Natural killer cell (primary cell): ENCODE results near the gene HECTD4. TPM values are rescaled to one million over a fixed set of nuclear protein-coding genes. Genes with fewer than 3 reads are reported as not detected.

ENCODE experiments used
- ATAC-seq, 3 donors: fragments of 150-1000 bp in 2 of 3; fragments of 200-7000 bp in 1 of 3; cut with Tn5 transposase; 1 replicate in 1 of 3; 2 replicates in 2 of 3; pipeline ENCODE4 v1.10.0; 2021; ENCODE audit warnings: mild to moderate bottlenecking in 2 of 3, moderate library complexity in 2 of 3
- DNase-seq, 2 donors: peaks; one replicate each; pipeline versions ENCODE4 v3.0.0 to v3.0.0-alpha.2; 2013 to 2021; ENCODE audit warnings: mixed read lengths in 1 of 2
- H3K27ac ChIP-seq: one replicate; pipeline ENCODE4 v1.5.1; 2013; ENCODE audit warnings: mild to moderate bottlenecking, low read length
- H3K27me3 ChIP-seq: one replicate; pipeline ENCODE4 v1.6.1; 2013; ENCODE audit warnings: low read length; ENCODE audit not compliant: control insufficient read depth, insufficient read depth
- H3K36me3 ChIP-seq: one replicate; pipeline ENCODE4 v1.6.1; 2013; ENCODE audit warnings: low read length; ENCODE audit not compliant: control insufficient read depth, insufficient read depth
- H3K4me1 ChIP-seq: one replicate; pipeline ENCODE4 v1.6.1; 2013; ENCODE audit warnings: low read length; ENCODE audit not compliant: control insufficient read depth, insufficient read depth
- H3K4me3 ChIP-seq: one replicate; pipeline ENCODE4 v1.5.1; 2013; ENCODE audit warnings: low read length
- H3K9me3 ChIP-seq: one replicate; pipeline ENCODE4 v1.6.1; 2013; ENCODE audit warnings: low read length; ENCODE audit not compliant: control insufficient read depth, insufficient read depth
- H3K27ac Mint-ChIP-seq, 2 donors: one replicate each; pipeline ENCODE4 v1.8.0; 2022; ENCODE audit warnings: mild to moderate bottlenecking in 2 of 2, mixed read lengths in 2 of 2, moderate library complexity in 1 of 2
- H3K27me3 Mint-ChIP-seq, 2 donors: one replicate each; pipeline ENCODE4 v1.8.0; 2022; ENCODE audit warnings: low read depth in 2 of 2, mixed read lengths in 2 of 2
- H3K36me3 Mint-ChIP-seq: one replicate; pipeline ENCODE4 v1.8.0; 2022; ENCODE audit warnings: mixed read lengths
- H3K4me1 Mint-ChIP-seq, 2 donors: one replicate each; pipeline ENCODE4 v1.8.0; 2022; ENCODE audit warnings: mixed read lengths in 2 of 2
- H3K4me3 Mint-ChIP-seq: one replicate; pipeline ENCODE4 v1.8.0; 2022; ENCODE audit warnings: mild to moderate bottlenecking, moderate library complexity, mixed read lengths
- H3K9me3 Mint-ChIP-seq, 2 donors: one replicate each; pipeline ENCODE4 v1.8.0; 2022; ENCODE audit warnings: mixed read lengths in 2 of 2
- WGBS: methylation state at CpG from one replicate; pipeline ENCODE4 v1.1.7; 2013; ENCODE audit warnings: missing lambda C conversion rate; ENCODE audit not compliant: insufficient coverage; 5-methylcytosine and 5-hydroxymethylcytosine counted together
- intact Hi-C: fragments of 100-400 bp; cut with micrococcal nuclease; formaldehyde crosslinking; loops from one replicate; pipeline ENCODE4 v1.14.2; 2022
- total RNA-seq, 4 donors: library from RNA; stranded (reverse); fragments of 120-200 nt in 1 of 4; gene quantifications; one replicate each; pipeline versions ENCODE4 v1.2.3 to v1.2.4, GENCODE V29; 2013 to 2022
- TF ChIP-seq, protein P1 (sequence below): fragments of 200-600 bp; IDR thresholded peaks from one replicate; pipeline ENCODE4 v1.8.0; 2022; ENCODE audit warnings: antibody characterized with exemption

Gene HECTD4
- total RNA-seq, 3 donors from 2014 or later (not counting 1 experiment from before 2014, with no cell fraction given): 66.9 to 82.6 (median 79.2) TPM

DNA sequence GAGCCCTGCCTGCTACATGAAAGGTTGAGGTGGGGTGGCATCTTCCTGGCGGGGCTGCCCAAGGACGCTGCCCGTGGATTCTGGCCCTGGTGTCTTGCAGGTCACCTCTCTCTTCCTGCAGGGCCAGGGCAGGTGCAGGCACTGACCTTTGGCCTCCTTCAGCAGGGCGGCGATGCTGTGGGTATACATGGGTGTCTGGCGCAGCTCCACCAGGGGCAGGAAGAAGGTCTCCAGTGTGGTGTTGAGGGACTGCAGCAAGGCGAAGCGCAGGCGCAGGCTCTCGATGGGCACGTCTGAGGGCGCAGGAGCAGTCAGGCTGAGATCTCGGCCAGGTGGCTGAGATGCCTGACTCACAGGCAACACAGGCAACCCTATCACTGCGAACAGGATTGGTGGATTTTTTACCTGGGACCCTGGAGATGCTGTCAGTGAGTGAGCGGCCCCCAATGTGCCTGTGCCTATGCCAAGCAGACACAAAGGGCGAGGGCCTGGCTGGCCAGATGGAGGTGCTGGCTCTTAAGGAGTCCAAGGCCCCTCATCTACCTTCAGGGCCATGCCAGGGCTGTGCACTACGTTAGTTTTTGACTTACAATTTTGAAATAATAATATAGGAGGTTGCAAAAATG is 211.1 kb downstream of the HECTD4 start:
- TF ChIP-seq, protein P1, sequence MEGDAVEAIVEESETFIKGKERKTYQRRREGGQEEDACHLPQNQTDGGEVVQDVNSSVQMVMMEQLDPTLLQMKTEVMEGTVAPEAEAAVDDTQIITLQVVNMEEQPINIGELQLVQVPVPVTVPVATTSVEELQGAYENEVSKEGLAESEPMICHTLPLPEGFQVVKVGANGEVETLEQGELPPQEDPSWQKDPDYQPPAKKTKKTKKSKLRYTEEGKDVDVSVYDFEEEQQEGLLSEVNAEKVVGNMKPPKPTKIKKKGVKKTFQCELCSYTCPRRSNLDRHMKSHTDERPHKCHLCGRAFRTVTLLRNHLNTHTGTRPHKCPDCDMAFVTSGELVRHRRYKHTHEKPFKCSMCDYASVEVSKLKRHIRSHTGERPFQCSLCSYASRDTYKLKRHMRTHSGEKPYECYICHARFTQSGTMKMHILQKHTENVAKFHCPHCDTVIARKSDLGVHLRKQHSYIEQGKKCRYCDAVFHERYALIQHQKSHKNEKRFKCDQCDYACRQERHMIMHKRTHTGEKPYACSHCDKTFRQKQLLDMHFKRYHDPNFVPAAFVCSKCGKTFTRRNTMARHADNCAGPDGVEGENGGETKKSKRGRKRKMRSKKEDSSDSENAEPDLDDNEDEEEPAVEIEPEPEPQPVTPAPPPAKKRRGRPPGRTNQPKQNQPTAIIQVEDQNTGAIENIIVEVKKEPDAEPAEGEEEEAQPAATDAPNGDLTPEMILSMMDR: no peak
- Mint-ChIP-seq H3K4me3 (no peak overlapping the region), H3K27me3 (no peaks in the 10 kb centered on the region), H3K4me1 (peaks cover 6 to 8% of the 10 kb centered on the region in 2 donors), H3K36me3 (no peaks in the 10 kb centered on the region), H3K27ac (no peak overlapping the region), H3K9me3 (no peaks in the 10 kb centered on the region)
- Histone ChIP-seq H3K27ac (no peak overlapping the region), H3K4me3 (no peak overlapping the region), H3K36me3 (peaks cover 29% of the 10 kb centered on the region), H3K27me3 (no peaks in the 10 kb centered on the region), H3K4me1 (no peaks in the 10 kb centered on the region), H3K9me3 (no peaks in the 10 kb centered on the region)
- ATAC-seq (no peak), DNase-seq (no peak)
- intact Hi-C loops: no loop called here
- 94% methylated on average over 17 of the region's 17 CpGs for WGBS

DNA sequence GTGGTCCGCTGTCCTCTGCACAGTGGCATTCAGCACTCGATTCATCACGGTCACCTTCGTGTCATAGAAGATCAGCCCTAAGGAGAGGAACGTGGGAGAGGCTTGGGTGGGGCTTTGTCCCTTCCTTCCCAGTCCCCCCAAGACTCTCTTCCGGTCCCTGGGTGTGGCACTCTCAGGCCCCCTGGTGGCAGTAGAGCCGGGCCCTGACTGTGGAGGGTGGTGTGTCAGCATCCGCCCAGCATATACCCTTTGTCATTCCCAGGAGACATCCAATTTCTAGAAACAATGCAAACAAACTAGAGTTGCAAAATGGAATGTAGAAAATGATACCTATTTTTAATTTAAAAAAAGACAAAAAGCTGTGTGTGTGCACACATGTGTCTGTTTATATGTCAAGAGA is 211.9 kb downstream of the HECTD4 start:
- Histone ChIP-seq H3K36me3 (peaks cover 22% of the 10 kb centered on the region), H3K27me3 (no peaks in the 10 kb centered on the region), H3K9me3 (no peaks in the 10 kb centered on the region), H3K4me3 (no peak overlapping the region), H3K4me1 (no peaks in the 10 kb centered on the region), H3K27ac (no peak overlapping the region)
- peak in 1 of 3 donors; percentile 22 for ATAC-seq
- WGBS: 81% methylated on average over 7 of the region's 8 CpGs
- H3K27ac Mint-ChIP-seq: peak overlapping the region; percentile 46 to 61
- TF ChIP-seq, protein P1: no peak
- peak in 1 of 2 donors; percentile 41 for DNase-seq
- no peaks in the 10 kb centered on the region for H3K27me3 Mint-ChIP-seq
- H3K36me3 Mint-ChIP-seq: no peaks in the 10 kb centered on the region
- H3K4me1 Mint-ChIP-seq: peaks cover 6 to 8% of the 10 kb centered on the region in 2 donors
- no peaks in the 10 kb centered on the region for H3K9me3 Mint-ChIP-seq
- H3K4me3 Mint-ChIP-seq: no peak overlapping the region
- intact Hi-C loops: no loop called here

DNA sequence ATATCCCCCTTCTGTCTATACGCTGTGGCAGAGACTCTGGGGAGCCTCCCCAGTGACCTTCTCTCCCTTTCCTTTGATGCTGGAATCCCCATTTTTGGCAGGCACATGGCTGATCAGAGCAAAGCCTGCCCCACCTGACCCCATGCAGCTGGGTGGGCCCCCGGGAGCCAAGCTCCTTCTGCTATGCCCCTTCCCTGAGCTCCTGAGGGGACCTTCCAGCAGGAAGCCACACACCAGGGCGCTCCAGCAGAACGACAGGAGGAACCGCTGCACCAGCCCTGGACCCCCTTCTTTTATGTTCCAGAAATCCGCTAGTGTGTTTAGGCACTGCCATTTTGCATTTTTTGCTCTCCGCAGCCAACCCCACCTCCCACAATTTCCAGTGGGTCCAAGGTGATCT is 212.3 kb downstream of the HECTD4 start:
- Histone ChIP-seq H3K4me3 (no peak overlapping the region), H3K4me1 (no peaks in the 10 kb centered on the region), H3K27me3 (no peaks in the 10 kb centered on the region), H3K36me3 (peaks cover 18% of the 10 kb centered on the region), H3K27ac (no peak overlapping the region), H3K9me3 (no peaks in the 10 kb centered on the region)
- WGBS: 97% methylated on average over 7 of the region's 7 CpGs
- H3K27me3 Mint-ChIP-seq: no peaks in the 10 kb centered on the region
- H3K4me1 Mint-ChIP-seq: peaks cover 6 to 8% of the 10 kb centered on the region in 2 donors
- DNase-seq (no peak), ATAC-seq (no peak)
- TF ChIP-seq, protein P1: no peak
- H3K36me3 Mint-ChIP-seq: no peaks in the 10 kb centered on the region
- H3K27ac Mint-ChIP-seq: peak overlapping the region; percentile 46 to 61
- no peak overlapping the region for H3K4me3 Mint-ChIP-seq
- intact Hi-C loops: no loop called here
- no peaks in the 10 kb centered on the region for H3K9me3 Mint-ChIP-seq
